ENCODE data around the gene PDCD7. TPM values are rescaled to one million over a fixed set of nuclear protein-coding genes. Genes with fewer than 3 reads are reported as not detected.

PDCD7 gene
- total RNA-seq, 6 experiments from 2014 or later: 18.5 to 32.1 (median 22.8) TPM

- Mint-ChIP-seq H3K9me3 (no peaks in the 10 kb centered on the region), H3K36me3 (ENCODE audit: low read depth) (peaks cover 6% of the 10 kb centered on the region), H3K4me3 (no peak overlapping the region), H3K27ac (no peak overlapping the region), H3K27me3 (ENCODE audit: insufficient read depth) (no peaks in the 10 kb centered on the region), H3K4me1 (ENCODE audit: low read depth) (peaks cover 6% of the 10 kb centered on the region; the same call in 1 of the 2 replicates)
- no peak for DNase-seq
- no peak for TF ChIP-seq CTCF (IDR thresholded peaks at IDR 0.05)
Observed at GRCh38 chr15:65175511-65175910, 41.9 kb upstream of the PDCD7 start.

GRCh38 chr15:65174509-65174908 is 40.9 kb upstream of the PDCD7 start:
- peaks cover 10% of the 10 kb centered on the region for H3K36me3 Mint-ChIP-seq (ENCODE audit: low read depth)

GRCh38 chr15:65172531-65172930 is 38.9 kb upstream of the PDCD7 start:
- H3K4me3 Mint-ChIP-seq: no peak overlapping the region
- no peaks in the 10 kb centered on the region for H3K27me3 Mint-ChIP-seq (ENCODE audit: insufficient read depth)
- H3K9me3 Mint-ChIP-seq: no peaks in the 10 kb centered on the region
- peaks cover 10% of the 10 kb centered on the region for H3K36me3 Mint-ChIP-seq (ENCODE audit: low read depth)
- H3K27ac Mint-ChIP-seq: no peak overlapping the region; the same call in 1 of the 2 replicates
- DNase-seq: no peak
- peaks cover 6% of the 10 kb centered on the region; the same call in 1 of the 2 replicates for H3K4me1 Mint-ChIP-seq (ENCODE audit: low read depth)
- no peak for TF ChIP-seq CTCF (IDR thresholded peaks at IDR 0.05)

More at GRCh38 chr15:65174509-65174908, 40.9 kb upstream of the PDCD7 start:
- no peak overlapping the region for H3K27ac Mint-ChIP-seq
- no peak for TF ChIP-seq CTCF (IDR thresholded peaks at IDR 0.05)
- no peaks in the 10 kb centered on the region for H3K27me3 Mint-ChIP-seq (ENCODE audit: insufficient read depth)
- no peak overlapping the region for H3K4me3 Mint-ChIP-seq
- H3K4me1 Mint-ChIP-seq (ENCODE audit: low read depth): peaks cover 6% of the 10 kb centered on the region; the same call in 1 of the 2 replicates
- H3K9me3 Mint-ChIP-seq: no peaks in the 10 kb centered on the region
- DNase-seq: no peak

- H3K36me3 Mint-ChIP-seq (ENCODE audit: low read depth): peaks cover 10% of the 10 kb centered on the region
- no peak overlapping the region for H3K4me3 Mint-ChIP-seq
- TF ChIP-seq CTCF (IDR thresholded peaks at IDR 0.05): no peak
- H3K27me3 Mint-ChIP-seq (ENCODE audit: insufficient read depth): no peaks in the 10 kb centered on the region
- H3K9me3 Mint-ChIP-seq: no peaks in the 10 kb centered on the region
- DNase-seq: no peak
- H3K4me1 Mint-ChIP-seq (ENCODE audit: low read depth): peaks cover 6% of the 10 kb centered on the region; the same call in 1 of the 2 replicates
- H3K27ac Mint-ChIP-seq: no peak overlapping the region
Observed at GRCh38 chr15:65171428-65171827, 37.8 kb upstream of the PDCD7 start.

- Mint-ChIP-seq H3K9me3 (no peaks in the 10 kb centered on the region), H3K36me3 (ENCODE audit: low read depth) (peaks cover 4% of the 10 kb centered on the region; the same call in 1 of the 2 replicates), H3K4me3 (no peak overlapping the region), H3K4me1 (ENCODE audit: low read depth) (peaks cover 5% of the 10 kb centered on the region; the same call in 1 of the 2 replicates), H3K27ac (no peak overlapping the region), H3K27me3 (ENCODE audit: insufficient read depth) (no peaks in the 10 kb centered on the region)
- TF ChIP-seq CTCF (IDR thresholded peaks at IDR 0.05): no peak
- DNase-seq: no peak
Observed at GRCh38 chr15:65165875-65166274, 32.3 kb upstream of the PDCD7 start.

All from HFFc6 (cell line).